Measurements from ENCODE around the gene GRIP2.

GRIP2 gene

GRCh38 chr3:14463330-14464140 is 76.6 kb downstream of the GRIP2 start:
- no peak for DNase-seq

DNA sequence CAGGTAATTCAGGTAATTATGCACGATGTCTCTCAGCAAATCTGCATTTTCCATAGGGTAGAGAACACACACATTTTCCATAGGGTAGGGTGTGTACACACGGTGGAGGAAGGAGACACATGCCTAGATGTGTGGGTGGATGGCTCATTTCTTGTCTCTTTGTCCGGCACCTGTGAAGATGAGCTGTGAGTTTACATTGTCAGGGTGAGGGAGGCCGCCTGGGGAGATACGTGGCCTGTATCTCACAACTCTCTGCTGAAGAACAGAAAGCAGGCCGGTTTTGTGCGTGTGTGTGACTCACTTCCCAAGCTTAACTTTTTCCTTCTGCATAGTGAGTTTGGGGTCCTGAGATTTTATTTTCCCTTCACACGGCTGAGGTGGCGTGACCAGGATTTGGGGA is 77.4 kb downstream of the GRIP2 start:
- DNase-seq: no peak

- peak; percentile 21 for DNase-seq
Observed at GRCh38 chr3:14461748-14462324, 78.3 kb downstream of the GRIP2 start.

GRCh38 chr3:14461006-14461747 is 79.0 kb downstream of the GRIP2 start:
- no peak for DNase-seq

DNA sequence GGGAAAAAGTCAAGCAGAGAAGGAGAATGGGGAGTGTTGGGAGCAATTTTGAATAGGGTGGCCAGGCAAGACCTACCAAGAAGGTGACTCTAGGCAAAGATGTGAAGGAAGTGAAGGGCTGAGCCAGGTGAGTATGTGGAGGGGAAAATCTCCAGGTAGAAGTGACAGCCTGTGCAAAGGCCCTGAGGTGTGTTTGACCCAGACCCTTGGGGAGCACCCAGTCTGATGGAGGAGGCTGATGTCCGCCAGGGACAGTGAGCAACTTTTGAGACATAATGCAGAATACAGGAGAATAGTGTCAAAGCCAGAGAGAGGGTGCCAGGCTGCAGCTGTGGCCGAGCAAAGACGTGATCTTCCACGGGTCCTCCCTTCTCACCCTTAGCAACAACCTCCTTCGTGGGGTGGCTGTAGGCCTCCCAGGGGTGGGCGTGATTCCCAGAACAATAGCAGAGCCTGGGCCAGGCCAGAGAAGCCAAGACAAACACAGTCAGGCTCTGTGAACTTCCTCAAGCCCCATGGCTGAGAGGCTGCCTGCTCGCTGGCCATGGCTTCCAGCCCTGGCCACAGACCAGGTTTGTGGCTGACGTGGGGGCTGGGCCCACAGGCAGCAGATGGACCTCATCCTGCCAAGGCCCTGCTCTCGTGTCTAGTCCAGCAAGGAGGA is 79.7 kb downstream of the GRIP2 start:
- no peak for DNase-seq

GRCh38 chr3:14459787-14460186 is 80.4 kb downstream of the GRIP2 start:
- no peak for DNase-seq

DNA sequence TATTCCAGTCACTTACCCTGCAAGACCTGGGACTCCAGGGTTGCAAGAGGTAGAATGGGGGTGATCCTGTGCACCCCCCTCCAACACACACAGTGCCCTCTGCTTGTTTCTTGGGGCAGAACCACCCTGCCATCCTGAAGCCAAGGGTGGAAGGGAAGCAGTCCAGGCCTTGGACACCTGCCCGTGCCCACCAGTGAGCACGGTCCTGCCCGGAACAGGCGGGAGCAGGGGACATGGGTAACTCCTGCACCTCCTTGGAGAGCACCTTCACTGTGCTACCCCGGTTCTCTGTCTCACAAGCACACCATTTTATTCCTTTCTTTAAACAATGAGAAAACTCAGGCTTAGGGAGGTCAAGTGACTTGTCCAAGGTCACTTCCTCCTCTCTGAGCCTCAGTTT is 80.8 kb downstream of the GRIP2 start:
- no peak for DNase-seq

DNA sequence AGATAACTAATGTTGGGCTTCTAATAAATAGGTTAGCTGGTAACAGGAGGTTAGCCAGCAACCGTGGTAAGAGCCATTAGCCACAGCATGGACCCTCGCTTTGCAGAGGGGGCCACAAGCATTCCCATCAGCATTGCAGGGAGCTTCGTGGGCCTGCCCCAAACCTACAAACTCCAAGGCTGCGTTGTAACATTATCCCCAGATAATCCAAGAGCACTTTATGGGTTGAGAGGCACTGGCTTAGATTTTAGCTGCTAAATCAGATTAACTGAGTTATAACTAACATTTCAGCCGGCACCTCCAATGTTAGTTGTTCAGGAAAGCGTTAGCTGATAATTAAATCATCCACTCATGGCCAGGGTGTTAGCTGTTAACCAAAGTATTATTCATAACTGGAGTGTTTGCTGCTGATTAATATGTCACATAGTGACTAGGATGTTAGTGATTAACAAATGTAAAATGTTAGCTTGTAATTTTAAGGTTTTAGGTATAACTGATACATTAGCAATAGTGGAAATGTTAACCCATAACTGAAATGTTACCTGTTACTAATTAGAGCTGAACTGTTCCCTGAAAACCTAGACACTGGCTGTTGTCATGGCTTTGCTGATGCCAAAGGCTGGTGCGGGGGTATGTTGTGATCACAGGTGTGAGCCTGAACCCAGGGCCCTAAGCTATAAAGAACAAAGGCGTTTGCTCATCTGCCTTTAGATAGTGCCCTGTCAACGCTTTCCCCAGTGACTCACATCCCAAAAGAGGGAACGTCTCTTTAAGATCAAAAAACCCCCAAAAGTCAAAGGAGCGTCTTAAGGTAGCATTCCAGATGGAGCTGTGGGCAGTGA is 81.5 kb downstream of the GRIP2 start:
- DNase-seq: no peak

- DNase-seq: no peak
Observed at GRCh38 chr3:14457999-14458398, 82.1 kb downstream of the GRIP2 start.

DNA sequence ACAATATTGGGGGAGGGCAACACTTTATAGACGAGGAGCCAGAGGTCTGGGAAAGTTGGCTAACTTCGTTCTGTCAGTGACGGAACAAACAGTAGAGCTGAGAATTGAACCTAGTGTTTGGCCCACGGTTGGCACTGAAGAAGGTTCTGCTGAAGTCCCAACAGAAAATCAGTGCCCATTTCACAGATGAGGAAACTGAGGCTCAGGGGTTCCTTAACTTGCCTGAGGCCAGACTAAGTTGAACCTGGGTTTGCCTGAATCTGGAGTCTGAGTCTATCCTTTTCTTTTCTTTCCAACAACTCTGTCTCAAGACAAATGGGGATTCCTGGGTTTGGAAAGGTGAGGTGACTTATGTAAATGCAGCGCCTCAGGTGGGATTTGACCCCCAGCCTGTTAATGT is 82.7 kb downstream of the GRIP2 start:
- no peak for DNase-seq

DNA sequence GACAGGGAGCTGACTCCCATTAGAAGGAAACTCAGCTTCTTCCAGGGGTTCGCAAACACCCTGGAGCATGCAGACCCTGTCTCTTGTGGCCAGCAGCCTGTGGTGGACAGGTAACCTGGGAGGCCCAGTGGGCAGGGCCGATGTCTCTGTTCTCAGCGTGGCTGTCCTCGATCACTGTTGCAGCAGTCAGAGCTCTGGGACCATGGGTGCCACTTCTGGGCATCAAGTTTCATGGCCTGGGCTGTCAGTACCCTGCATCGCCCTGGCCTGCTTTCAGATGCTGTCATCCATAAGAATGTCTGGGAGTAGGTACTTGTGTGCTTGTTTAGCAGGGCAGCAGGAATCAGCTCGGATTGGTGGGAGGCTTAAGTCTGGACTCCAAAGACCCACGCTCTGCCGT is 83.3 kb downstream of the GRIP2 start:
- no peak for DNase-seq

DNA sequence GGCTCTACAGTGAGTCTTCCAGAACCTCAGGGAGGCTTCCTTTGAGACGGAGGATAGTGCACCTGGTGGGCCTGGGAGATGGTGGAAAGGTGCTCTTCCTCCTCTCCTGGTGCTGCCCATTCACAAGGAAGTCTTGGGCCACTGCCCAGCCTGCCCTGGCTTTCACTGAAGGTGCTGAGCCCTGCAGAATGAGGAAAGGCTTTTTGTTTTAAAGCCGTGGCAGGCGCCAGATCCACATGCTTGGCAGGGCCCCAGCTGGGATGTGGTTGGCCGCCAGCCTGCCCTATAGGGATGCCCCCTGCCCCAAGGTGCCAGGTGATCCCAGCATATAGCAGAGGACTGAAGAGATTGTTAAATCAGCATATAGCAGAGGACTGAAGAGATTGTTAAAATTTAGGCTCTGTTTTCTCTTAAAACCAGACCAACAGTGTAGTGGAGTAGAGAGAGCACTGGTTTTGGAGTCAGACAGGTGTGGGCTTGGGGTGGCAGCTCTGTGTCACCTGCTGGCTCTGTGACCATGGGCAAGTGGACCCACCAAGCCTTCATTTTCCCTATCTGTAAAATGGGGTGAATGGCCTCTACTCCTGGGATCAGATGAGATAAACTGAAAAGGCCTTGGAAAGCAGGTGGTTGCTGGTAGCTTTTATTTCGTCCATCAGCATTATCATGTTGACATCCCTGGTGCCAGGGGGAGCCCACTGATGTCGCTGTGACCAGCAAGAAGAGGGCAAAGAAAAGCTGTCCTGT is 84.4 kb downstream of the GRIP2 start:
- DNase-seq: no peak

DNA sequence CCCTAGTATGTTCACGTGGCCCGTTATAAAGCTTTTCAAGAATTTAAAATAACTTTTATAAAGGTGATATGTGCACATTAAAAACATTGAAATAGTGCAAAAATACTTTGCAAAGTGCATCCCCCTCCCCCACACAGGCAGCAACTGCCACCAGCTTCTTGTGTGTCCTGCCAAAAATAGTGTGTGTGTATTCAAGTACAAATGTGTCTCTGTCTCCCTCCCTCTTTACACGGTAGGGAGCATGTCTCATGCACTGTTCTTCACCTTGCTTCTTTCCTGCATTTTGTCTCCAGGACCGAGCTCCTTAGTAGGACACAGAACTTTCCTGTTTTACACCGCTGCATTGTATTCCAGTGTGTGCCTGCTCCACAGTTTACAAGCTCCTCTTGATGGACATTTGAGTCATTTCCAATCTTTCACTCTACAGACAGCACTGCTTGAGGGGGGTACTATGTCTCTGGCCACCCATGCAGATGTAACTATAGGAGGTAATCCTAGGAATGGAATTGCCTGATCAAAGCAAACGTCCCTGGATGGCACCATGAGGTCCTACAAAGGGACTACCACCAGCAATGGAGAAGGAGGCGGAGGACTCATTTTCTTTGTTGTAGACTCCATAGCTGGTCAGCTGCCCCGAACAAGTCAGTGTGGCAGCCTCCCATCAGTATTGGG is 85.4 kb downstream of the GRIP2 start:
- no peak for DNase-seq

DNA sequence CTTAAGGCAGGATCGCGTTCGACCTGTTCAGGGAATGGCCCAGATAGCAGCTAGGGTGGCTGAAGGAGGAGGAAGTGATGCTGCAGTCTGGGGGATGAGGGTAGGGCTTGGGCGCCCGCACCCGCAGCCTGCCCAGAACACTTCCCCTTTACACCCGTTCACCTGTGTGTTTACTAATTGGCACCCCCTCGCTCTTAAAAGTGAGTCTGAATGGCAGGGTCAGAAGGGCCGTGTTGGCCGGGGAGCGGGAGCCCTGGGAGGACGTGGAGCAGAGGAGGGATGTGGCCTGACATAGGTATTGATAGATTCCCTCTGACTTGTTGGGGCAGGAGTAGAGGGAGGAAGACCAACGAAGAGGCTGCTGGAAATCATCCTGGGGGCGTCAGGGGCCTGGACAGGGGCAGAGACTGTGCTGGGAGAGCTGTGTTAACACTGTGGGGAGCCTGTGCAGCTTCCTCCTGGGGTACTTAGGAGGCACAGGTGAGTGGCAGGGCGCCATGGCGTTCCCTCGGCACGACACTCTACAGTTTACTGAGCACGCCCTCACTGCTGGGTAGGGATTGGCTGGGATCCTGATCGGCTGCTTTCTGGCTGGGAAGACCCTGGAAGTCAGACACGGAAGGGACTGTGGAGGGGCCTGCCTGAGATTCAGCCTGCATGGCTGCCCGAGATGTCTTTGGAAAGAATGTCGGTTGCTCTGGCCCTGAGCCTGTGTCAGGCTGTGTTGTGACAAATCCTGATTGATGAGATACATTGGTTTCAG is 86.1 kb downstream of the GRIP2 start:
- no peak for DNase-seq

DNA sequence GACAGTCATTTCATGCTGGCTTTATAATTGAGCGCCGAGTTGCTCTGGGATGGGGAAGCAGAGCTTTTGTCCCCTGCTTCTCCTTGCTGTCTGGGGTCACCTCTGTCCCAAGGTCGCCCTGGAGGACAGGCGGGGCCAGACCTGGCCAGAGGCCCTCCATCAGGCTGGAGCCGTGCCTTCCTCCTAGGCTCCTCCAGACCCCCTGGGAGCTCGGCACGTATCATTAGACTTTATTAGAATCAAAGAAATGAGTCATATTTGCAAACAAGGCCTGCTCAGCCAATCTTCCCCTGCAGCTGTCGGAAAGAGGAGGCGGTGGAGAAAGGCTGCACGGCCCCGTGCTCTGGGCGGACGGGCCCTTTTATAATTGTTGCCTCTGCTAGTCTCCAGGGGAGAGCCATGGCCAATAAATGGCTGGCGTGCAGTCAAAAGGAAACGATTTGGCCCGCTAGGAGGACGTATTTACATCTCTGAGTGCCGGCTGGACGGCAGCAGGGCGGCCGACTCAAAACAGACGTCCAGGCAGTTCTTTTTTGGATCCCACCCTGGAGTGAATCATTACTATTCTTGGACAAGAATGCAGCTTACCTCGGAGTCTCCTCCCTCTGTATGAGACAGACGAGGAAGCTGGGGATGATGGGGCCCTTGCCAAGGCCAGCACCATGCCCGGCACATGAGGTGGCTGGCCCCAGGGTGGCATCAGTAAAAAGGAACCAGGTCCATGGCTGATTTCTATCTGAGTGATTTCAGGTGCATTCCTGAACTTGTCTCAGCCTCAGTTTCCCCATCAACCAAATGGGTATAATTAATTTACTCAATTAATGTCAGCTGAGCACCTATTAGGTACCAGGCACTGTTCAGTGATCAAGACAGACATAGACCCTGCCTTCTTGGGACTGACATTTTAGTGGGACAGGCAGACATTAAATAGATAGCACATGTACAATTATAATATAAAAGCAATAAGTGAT is 87.1 kb downstream of the GRIP2 start:
- DNase-seq: peak; percentile 66

GRCh38 chr3:14451844-14452739 is 88.0 kb downstream of the GRIP2 start:
- no peak for DNase-seq

- no peak for DNase-seq
Observed at GRCh38 chr3:14450922-14451606, 89.1 kb downstream of the GRIP2 start.
